WTC11 (cell line): ENCODE results near the gene CRADD.

ENCODE experiments used
- ATF3 ChIP-seq: sonication (generic); formaldehyde crosslinking; conservative IDR thresholded peaks from 2 replicates; pipeline ENCODE4 v1.8.1; 2022; ENCODE audit warnings: mild to moderate bottlenecking, missing genetic modification reagents
- CREB1 ChIP-seq: sonication (generic); formaldehyde crosslinking; IDR thresholded peaks from 2 replicates; pipeline ENCODE4 v1.8.0; 2023; ENCODE audit warnings: mild to moderate bottlenecking, missing genetic modification reagents
- FOXP1 ChIP-seq: sonication (generic); formaldehyde crosslinking; IDR thresholded peaks from 2 replicates; pipeline ENCODE4 v1.8.0; 2022; ENCODE audit warnings: missing genetic modification reagents, mild to moderate bottlenecking, moderate library complexity, borderline replicate concordance
- TF ChIP-seq, protein P1 (sequence below): sonication (generic); formaldehyde crosslinking; IDR thresholded peaks from 2 replicates; pipeline ENCODE4 v1.8.0; 2023; ENCODE audit warnings: missing genetic modification reagents
- TF ChIP-seq, protein P2 (sequence below): fragments of 200-600 bp; IDR thresholded peaks from 2 replicates; pipeline ENCODE4 v1.8.0; 2022; ENCODE audit warnings: antibody characterized with exemption

GRCh38 chr12:93879476-93880421 lies 202.6 kb downstream of the CRADD start:
- TF ChIP-seq ATF3 (CRISPR knock-in tag) (no peak), CREB1 (CRISPR knock-in tag) (no peak), FOXP1 (CRISPR knock-in tag) (no peak)
- TF ChIP-seq, protein P1, sequence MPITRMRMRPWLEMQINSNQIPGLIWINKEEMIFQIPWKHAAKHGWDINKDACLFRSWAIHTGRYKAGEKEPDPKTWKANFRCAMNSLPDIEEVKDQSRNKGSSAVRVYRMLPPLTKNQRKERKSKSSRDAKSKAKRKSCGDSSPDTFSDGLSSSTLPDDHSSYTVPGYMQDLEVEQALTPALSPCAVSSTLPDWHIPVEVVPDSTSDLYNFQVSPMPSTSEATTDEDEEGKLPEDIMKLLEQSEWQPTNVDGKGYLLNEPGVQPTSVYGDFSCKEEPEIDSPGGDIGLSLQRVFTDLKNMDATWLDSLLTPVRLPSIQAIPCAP: no peak
- TF ChIP-seq, protein P2, sequence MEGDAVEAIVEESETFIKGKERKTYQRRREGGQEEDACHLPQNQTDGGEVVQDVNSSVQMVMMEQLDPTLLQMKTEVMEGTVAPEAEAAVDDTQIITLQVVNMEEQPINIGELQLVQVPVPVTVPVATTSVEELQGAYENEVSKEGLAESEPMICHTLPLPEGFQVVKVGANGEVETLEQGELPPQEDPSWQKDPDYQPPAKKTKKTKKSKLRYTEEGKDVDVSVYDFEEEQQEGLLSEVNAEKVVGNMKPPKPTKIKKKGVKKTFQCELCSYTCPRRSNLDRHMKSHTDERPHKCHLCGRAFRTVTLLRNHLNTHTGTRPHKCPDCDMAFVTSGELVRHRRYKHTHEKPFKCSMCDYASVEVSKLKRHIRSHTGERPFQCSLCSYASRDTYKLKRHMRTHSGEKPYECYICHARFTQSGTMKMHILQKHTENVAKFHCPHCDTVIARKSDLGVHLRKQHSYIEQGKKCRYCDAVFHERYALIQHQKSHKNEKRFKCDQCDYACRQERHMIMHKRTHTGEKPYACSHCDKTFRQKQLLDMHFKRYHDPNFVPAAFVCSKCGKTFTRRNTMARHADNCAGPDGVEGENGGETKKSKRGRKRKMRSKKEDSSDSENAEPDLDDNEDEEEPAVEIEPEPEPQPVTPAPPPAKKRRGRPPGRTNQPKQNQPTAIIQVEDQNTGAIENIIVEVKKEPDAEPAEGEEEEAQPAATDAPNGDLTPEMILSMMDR: no peak
